ENCODE results near the gene CATSPER3. TPM values are rescaled to one million over a fixed set of nuclear protein-coding genes. Genes with fewer than 3 reads are reported as not detected.

CATSPER3 gene
- total RNA-seq, 2 donors from 2014 or later: 0.52 TPM; not detected in 1

DNA sequence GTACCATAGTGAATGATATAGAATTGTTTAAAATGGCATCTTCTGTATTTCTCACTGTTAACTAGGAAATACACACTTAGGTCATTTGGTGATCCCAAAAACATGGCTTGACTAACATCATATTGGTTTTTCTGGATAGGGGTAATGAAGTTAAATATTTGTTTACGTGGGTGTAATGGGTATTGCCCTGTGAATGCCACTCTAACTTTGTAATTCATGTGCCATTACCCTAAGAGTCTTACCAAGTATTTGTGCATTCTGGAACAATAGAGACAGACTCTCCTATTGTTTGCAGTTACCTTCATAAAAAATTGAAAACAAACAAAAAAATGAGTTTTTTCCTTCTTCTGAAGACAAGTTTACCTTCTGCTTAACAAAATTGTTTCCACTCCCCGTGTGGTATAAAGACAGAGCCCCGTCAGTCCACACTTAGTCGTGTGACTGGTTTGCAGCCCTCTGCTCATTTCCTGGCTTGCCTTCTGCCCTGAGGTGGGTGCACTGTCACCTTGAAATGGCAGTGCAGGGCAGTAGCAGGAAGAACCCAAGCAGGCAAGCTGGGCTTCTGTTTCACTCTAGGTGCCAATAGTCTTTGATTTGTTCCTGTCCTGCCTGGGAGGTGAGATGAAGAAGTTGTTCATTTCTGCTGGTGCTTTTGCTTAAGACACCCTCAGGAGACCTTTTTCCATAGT is 9.6 kb upstream of the CATSPER3 start:
- intact Hi-C loops (cut with DNase I): no loop called here
- DNase-seq: no peak
- H3K27me3 ChIP-seq: no peaks in the 10 kb centered on the region
- TF ChIP-seq, protein P1, sequence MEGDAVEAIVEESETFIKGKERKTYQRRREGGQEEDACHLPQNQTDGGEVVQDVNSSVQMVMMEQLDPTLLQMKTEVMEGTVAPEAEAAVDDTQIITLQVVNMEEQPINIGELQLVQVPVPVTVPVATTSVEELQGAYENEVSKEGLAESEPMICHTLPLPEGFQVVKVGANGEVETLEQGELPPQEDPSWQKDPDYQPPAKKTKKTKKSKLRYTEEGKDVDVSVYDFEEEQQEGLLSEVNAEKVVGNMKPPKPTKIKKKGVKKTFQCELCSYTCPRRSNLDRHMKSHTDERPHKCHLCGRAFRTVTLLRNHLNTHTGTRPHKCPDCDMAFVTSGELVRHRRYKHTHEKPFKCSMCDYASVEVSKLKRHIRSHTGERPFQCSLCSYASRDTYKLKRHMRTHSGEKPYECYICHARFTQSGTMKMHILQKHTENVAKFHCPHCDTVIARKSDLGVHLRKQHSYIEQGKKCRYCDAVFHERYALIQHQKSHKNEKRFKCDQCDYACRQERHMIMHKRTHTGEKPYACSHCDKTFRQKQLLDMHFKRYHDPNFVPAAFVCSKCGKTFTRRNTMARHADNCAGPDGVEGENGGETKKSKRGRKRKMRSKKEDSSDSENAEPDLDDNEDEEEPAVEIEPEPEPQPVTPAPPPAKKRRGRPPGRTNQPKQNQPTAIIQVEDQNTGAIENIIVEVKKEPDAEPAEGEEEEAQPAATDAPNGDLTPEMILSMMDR (IDR thresholded peaks at IDR 0.05): no peak
- TF ChIP-seq POLR2A (IDR thresholded peaks at IDR 0.05): no peak
- no peaks in the 10 kb centered on the region for H3K9me3 ChIP-seq
- 84 to 86% methylated on average over 4 of the region's 4 CpGs for WGBS, 2 donors
- no peaks in the 10 kb centered on the region for H3K4me1 ChIP-seq
- H3K27ac ChIP-seq: no peak overlapping the region
- ATAC-seq: no peak
- H3K36me3 ChIP-seq (replicated peaks in 1 of 2; ENCODE audit: insufficient read depth in 1 of 2, low read depth in 2 of 2): peaks cover 0 to 2% of the 10 kb centered on the region in 2 donors
- H3K4me3 ChIP-seq: no peak overlapping the region

DNA sequence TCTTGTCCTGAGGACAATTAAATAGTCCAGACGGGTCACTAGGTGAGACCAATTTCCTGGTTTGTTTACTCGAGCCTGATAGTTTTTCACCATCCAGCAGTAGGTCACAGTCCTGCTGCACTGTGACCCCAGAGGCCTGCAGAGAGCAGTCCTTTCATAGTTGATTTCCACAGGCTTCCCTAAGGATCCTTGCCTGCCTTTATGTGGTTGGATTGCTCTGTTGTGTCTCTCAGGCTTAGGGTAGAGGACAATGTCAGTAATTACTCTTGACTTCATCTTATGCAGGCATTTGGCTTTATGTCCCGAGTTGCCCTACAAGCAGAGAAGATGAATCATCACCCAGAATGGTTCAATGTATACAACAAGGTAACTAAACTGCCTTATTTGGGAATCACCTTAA is 9.0 kb upstream of the CATSPER3 start:
- TF ChIP-seq POLR2A (IDR thresholded peaks at IDR 0.05): no peak
- TF ChIP-seq, protein P1 (IDR thresholded peaks at IDR 0.05): no peak
- intact Hi-C loops (cut with DNase I): no loop called here
- ATAC-seq: no peak

DNA sequence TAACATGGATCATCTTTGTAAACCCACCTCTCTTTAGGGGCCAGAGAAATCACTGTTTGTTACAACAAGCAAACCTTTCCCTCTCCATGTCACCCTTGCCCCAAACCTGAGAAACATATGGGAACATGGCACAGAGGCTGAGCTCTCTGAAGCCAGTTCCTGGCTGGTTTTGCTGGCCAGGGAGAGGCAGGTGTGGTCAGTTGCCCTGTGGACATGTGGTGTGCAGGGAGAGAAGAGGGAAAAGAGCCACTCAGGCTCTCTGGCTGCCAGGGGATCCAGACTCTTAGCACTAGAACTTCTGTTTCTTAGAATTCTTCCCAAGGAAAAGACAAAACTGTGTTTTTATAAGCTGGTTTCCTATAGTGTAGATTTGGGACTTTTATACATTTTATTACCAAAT is 4.6 kb upstream of the CATSPER3 start:
- H3K27me3 ChIP-seq: no peaks in the 10 kb centered on the region
- H3K9me3 ChIP-seq: no peaks in the 10 kb centered on the region
- no peak overlapping the region for H3K27ac ChIP-seq
- peaks cover 8% of the 10 kb centered on the region for H3K4me1 ChIP-seq
- TF ChIP-seq, protein P1 (IDR thresholded peaks at IDR 0.05): no peak
- no peak for TF ChIP-seq POLR2A (IDR thresholded peaks at IDR 0.05)
- no peak overlapping the region for H3K4me3 ChIP-seq
- intact Hi-C loops (cut with DNase I): no loop called here
- DNase-seq (no peak), ATAC-seq (no peak)
- H3K36me3 ChIP-seq (replicated peaks in 1 of 2; ENCODE audit: insufficient read depth in 1 of 2, low read depth in 2 of 2): peaks cover 0 to 5% of the 10 kb centered on the region in 2 donors

More for the DNA sequence above, 9.0 kb upstream of the CATSPER3 start:
- Histone ChIP-seq H3K27ac (no peak overlapping the region), H3K9me3 (no peaks in the 10 kb centered on the region), H3K27me3 (no peaks in the 10 kb centered on the region), H3K4me1 (no peaks in the 10 kb centered on the region), H3K36me3 (replicated peaks in 1 of 2; ENCODE audit: insufficient read depth in 1 of 2, low read depth in 2 of 2) (peaks cover 0 to 2% of the 10 kb centered on the region in 2 donors), H3K4me3 (no peak overlapping the region)
- DNase-seq: no peak
- 72 to 76% methylated on average over 3 of the region's 3 CpGs for WGBS, 2 donors

- TF ChIP-seq, protein P1 (IDR thresholded peaks at IDR 0.05): no peak
- TF ChIP-seq POLR2A (IDR thresholded peaks at IDR 0.05): no peak
- H3K36me3 ChIP-seq (replicated peaks in 1 of 2; ENCODE audit: insufficient read depth in 1 of 2, low read depth in 2 of 2): peaks cover 0 to 5% of the 10 kb centered on the region in 2 donors
- no peak overlapping the region for H3K4me3 ChIP-seq
- no peaks in the 10 kb centered on the region for H3K9me3 ChIP-seq
- no peak for DNase-seq
- H3K27me3 ChIP-seq: no peaks in the 10 kb centered on the region
- no peak for ATAC-seq
- WGBS, 2 donors: 87 to 90% methylated on average over 12 of the region's 12 CpGs
- no peak overlapping the region for H3K27ac ChIP-seq
- intact Hi-C loops (cut with DNase I): no loop called here
- peaks cover 9% of the 10 kb centered on the region for H3K4me1 ChIP-seq
These were observed 3.1 kb upstream of the CATSPER3 start for GRCh38 chr5:134964359-134965270.
